Panc1 (cell line): ENCODE results near the gene RGS9BP. TPM values are rescaled to one million over a fixed set of nuclear protein-coding genes. Genes with fewer than 3 reads are reported as not detected.

Experiments used
- ATAC-seq: fragments of 200-7000 bp; cut with Tn5 transposase; 2 replicates; pipeline ENCODE4 v1.9.1; 2020; ENCODE audit warnings: mild to moderate bottlenecking, moderate library complexity
- Bru-seq: library from RNA; stranded (reverse); fragments of 400-500 nt; gene quantifications from one replicate; lab custom pipeline; 2021; lab: Mats Ljungman, UMichigan
- BruChase-seq, 2 experiments: library from RNA; stranded (reverse); fragments of 400-500 nt; gene quantifications; one replicate each; lab custom pipeline; 2021; lab: Mats Ljungman, UMichigan
- BruUV-seq: library from RNA; stranded (reverse); fragments of 400-500 nt; replicated peaks from 2 replicates; lab custom pipeline; 2021; lab: Mats Ljungman, UMichigan
- CTCF ChIA-PET: fragments of 300-600 bp; sonication (Branson Sonifier 250); formaldehyde crosslinking; loops from one replicate; lab custom pipeline; 2022; ENCODE audit warnings: antibody characterized with exemption; lab: Charles Lee
- POLR2A ChIA-PET: fragments of 300-600 bp; sonication (Branson Sonifier 250); formaldehyde crosslinking; loops from one replicate; lab custom pipeline; 2022; ENCODE audit warnings: antibody characterized with exemption; lab: Charles Lee
- DNase-seq: peaks from one replicate; pipeline ENCODE4 v3.0.0-alpha.2; 2010; ENCODE audit warnings: low read depth, low spot score
- H3K27ac ChIP-seq: 2 replicates; pipeline ENCODE4 v1.5.1; 2011; ENCODE audit warnings: mild to moderate bottlenecking, low read length, inconsistent platforms
- H3K27me3 ChIP-seq: fragments of 200-500 bp; sonication (Bioruptor generic); 2 replicates; pipeline ENCODE4 v1.6.0; 2014; ENCODE audit warnings: low read length, inconsistent platforms; ENCODE audit not compliant: control insufficient read depth, insufficient read depth
- H3K36me3 ChIP-seq: fragments of 200-500 bp; sonication (Bioruptor generic); 2 replicates; pipeline ENCODE4 v1.5.1; 2014; ENCODE audit warnings: inconsistent platforms, mild to moderate bottlenecking, low read length, moderate library complexity; ENCODE audit not compliant: control insufficient read depth, insufficient read depth
- H3K4me1 ChIP-seq: 2 replicates; pipeline ENCODE4 v1.5.1; 2011; ENCODE audit warnings: inconsistent platforms, mild to moderate bottlenecking, low read length, moderate library complexity; ENCODE audit not compliant: control insufficient read depth, insufficient read depth
- H3K4me3 ChIP-seq, 2 experiments: 2 replicates each; pipeline ENCODE4 v1.5.1; 2011 to 2012; ENCODE audit warnings: low read depth in 2 of 2, low read length in 2 of 2, mild to moderate bottlenecking in 2 of 2, inconsistent platforms in 1 of 2, moderate library complexity in 1 of 2
- H3K9me3 ChIP-seq: fragments of 200-500 bp; sonication (Bioruptor generic); 2 replicates; pipeline ENCODE4 v1.5.1; 2014; ENCODE audit warnings: low read depth, mild to moderate bottlenecking, inconsistent platforms, low read length, moderate library complexity; ENCODE audit not compliant: control insufficient read depth, insufficient read depth
- POLR2AphosphoS5 ChIP-seq: IDR thresholded peaks from 2 replicates; pipeline ENCODE4 v1.6.1; 2012; ENCODE audit warnings: mild to moderate bottlenecking, low read depth, low read length, moderate library complexity
- SIN3A ChIP-seq: IDR thresholded peaks from 2 replicates; pipeline ENCODE4 v1.6.1; 2012; ENCODE audit warnings: low read depth, mild to moderate bottlenecking, low read length, moderate library complexity, borderline replicate concordance; ENCODE audit not compliant: insufficient read depth
- TCF7L2 ChIP-seq: IDR thresholded peaks from 2 replicates; pipeline ENCODE4 v1.6.1; 2011; ENCODE audit warnings: mild to moderate bottlenecking, low read depth, low read length, inconsistent platforms
- in situ Hi-C: cut with HindIII; loops from 2 replicates; pipeline ENCODE4 v1.10.0; 2016; ENCODE audit warnings: low sequenced_read_pairs, low pct_unique_long_range_greater_than_20kb
- intact Hi-C: fragments of 100-400 bp; cut with micrococcal nuclease; formaldehyde crosslinking; loops from one replicate; pipeline ENCODE4 v1.10.0; 2022; ENCODE audit not compliant: unreplicated experiment
- long read RNA-seq: library from polyadenylated mRNA; unstranded; transcript quantifications from one replicate; pipeline ENCODE4 v2.0.0, GENCODE V29; 2021; ENCODE audit not compliant: unreplicated experiment
- polyA plus RNA-seq: library from polyadenylated mRNA; unstranded; fragments of >200 nt; gene quantifications from one replicate; pipeline ENCODE4 v1.2.1, GENCODE V29; 2012; ENCODE audit warnings: missing spikeins; ENCODE audit not compliant: insufficient read length
- total RNA-seq: library from RNA; stranded (reverse); gene quantifications from one replicate; pipeline ENCODE4 v1.2.1, GENCODE V29; 2021; ENCODE audit not compliant: unreplicated experiment
- TF ChIP-seq, protein P1 (sequence below), 2 experiments: IDR thresholded peaks; 2 replicates each; pipeline ENCODE4 v1.6.1; 2011 to 2012; ENCODE audit warnings: low read depth in 2 of 2, control low read depth in 1 of 2, low read length in 1 of 2, mild to moderate bottlenecking in 1 of 2, moderate library complexity in 1 of 2; ENCODE audit not compliant: insufficient read depth in 1 of 2
- TF ChIP-seq, protein P2 (sequence below): fragments of 450-650 bp; IDR thresholded peaks from 2 replicates; pipeline ENCODE4 v1.5.1; 2017; ENCODE audit warnings: mild to moderate bottlenecking

The RGS9BP gene, protein sequence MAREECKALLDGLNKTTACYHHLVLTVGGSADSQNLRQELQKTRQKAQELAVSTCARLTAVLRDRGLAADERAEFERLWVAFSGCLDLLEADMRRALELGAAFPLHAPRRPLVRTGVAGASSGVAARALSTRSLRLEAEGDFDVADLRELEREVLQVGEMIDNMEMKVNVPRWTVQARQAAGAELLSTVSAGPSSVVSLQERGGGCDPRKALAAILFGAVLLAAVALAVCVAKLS
- total RNA-seq (1.3 TPM), Bru-seq, nascent RNA (percentile 36 among the genes with signal in this experiment), BruChase-seq, experiment 1, labeled RNA remaining after a 2-hour chase (percentile 51 among the genes with signal in this experiment), BruChase-seq, experiment 2, labeled RNA remaining after a 6-hour chase (percentile 50 among the genes with signal in this experiment)
- 0.63 TPM for polyA plus RNA-seq
- long read RNA-seq = 0 reads

DNA sequence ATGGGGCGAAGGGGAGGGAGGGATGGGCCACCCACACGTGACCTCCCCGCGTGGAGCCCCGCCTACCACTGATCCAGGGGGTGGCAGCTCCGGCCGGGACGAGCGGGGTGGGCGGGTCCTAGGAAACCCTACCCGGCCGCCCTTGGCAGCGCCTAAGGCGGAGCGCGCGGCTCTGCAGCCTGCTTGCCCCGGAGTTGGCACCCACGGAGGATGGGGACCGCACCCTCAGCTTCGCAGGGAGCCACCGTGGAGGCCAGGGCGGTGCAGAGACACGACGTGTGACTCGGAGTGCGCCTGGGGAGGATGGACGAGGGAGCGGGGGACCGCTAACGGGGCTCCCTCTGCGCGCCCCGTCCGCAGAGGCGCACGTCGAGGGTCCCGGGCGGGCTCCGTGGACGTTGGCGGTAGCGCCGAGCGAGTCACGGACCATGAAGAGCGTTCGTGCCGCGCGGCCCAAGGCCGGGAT is at the start of gene RGS9BP:
Gene RGS9BP, plus strand, starts transcription at position 129 of the 466 bp plus-strand sequence. CDS start 416 bp downstream, outside the sequence.
- peaks cover 11% of the 10 kb centered on the region; the same call in 1 of the 2 replicates for H3K4me1 ChIP-seq
- POLR2A ChIA-PET = no interaction called here
- peak within 1 kb of the TSS; percentile 81 for H3K27ac ChIP-seq
- intact Hi-C loops (no loop called here), in situ Hi-C loops (no loop called here)
- H3K36me3 ChIP-seq = no peaks in the 10 kb centered on the region
- peak within 1 kb of the TSS; percentile 75 to 95 for H3K4me3 ChIP-seq
- CTCF ChIA-PET = interaction anchor here (0.6 kb wide), 1 partner anchor 181 kb away, joined by 3 read pairs; no protein-coding TSS in a partner anchor
- DNase-seq = no peak
- ATAC-seq = peak; percentile 87
- H3K9me3 ChIP-seq = no peaks in the 10 kb centered on the region
- H3K27me3 ChIP-seq = no peaks in the 10 kb centered on the region
- no peak for TF ChIP-seq TCF7L2
- no TSS peak for BruUV-seq

DNA sequence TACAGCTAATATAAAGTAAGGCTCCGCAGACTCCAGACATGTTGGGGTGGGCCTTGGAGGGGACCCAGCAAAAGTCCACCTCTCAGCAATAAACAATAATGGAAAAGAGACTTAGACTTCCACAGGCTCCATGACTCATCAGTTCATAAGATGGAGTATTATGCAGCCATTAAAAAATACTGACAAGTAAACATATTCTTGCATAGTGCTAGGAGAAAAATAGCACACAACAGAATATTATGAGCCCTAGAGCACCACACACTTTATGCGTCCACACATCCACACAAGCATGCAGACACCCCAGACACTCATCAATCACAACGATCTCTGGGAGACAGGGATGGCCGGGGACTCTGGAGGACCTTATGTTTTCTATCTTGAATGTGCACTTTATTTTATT is 48.7 kb upstream of the RGS9BP start:
- Histone ChIP-seq H3K9me3 (no peaks in the 10 kb centered on the region), H3K4me3 (no peak overlapping the region), H3K27ac (no peak overlapping the region), H3K36me3 (no peaks in the 10 kb centered on the region; the same call in 1 of the 2 replicates), H3K27me3 (no peaks in the 10 kb centered on the region), H3K4me1 (no peaks in the 10 kb centered on the region)
- ChIA-PET CTCF (no interaction called here), POLR2A (no interaction called here)
- in situ Hi-C loops = no loop called here
- ATAC-seq (no peak), DNase-seq (no peak)
- no TSS peak for BruUV-seq
- intact Hi-C loops = no loop called here
- TF ChIP-seq, protein P1, sequence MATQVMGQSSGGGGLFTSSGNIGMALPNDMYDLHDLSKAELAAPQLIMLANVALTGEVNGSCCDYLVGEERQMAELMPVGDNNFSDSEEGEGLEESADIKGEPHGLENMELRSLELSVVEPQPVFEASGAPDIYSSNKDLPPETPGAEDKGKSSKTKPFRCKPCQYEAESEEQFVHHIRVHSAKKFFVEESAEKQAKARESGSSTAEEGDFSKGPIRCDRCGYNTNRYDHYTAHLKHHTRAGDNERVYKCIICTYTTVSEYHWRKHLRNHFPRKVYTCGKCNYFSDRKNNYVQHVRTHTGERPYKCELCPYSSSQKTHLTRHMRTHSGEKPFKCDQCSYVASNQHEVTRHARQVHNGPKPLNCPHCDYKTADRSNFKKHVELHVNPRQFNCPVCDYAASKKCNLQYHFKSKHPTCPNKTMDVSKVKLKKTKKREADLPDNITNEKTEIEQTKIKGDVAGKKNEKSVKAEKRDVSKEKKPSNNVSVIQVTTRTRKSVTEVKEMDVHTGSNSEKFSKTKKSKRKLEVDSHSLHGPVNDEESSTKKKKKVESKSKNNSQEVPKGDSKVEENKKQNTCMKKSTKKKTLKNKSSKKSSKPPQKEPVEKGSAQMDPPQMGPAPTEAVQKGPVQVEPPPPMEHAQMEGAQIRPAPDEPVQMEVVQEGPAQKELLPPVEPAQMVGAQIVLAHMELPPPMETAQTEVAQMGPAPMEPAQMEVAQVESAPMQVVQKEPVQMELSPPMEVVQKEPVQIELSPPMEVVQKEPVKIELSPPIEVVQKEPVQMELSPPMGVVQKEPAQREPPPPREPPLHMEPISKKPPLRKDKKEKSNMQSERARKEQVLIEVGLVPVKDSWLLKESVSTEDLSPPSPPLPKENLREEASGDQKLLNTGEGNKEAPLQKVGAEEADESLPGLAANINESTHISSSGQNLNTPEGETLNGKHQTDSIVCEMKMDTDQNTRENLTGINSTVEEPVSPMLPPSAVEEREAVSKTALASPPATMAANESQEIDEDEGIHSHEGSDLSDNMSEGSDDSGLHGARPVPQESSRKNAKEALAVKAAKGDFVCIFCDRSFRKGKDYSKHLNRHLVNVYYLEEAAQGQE (IDR thresholded peaks at IDR 0.05; ENCODE audit: insufficient read depth in 1 of 2, low read depth in 2 of 2, low read length in 1 of 2) = no peak
- TF ChIP-seq, protein P2, sequence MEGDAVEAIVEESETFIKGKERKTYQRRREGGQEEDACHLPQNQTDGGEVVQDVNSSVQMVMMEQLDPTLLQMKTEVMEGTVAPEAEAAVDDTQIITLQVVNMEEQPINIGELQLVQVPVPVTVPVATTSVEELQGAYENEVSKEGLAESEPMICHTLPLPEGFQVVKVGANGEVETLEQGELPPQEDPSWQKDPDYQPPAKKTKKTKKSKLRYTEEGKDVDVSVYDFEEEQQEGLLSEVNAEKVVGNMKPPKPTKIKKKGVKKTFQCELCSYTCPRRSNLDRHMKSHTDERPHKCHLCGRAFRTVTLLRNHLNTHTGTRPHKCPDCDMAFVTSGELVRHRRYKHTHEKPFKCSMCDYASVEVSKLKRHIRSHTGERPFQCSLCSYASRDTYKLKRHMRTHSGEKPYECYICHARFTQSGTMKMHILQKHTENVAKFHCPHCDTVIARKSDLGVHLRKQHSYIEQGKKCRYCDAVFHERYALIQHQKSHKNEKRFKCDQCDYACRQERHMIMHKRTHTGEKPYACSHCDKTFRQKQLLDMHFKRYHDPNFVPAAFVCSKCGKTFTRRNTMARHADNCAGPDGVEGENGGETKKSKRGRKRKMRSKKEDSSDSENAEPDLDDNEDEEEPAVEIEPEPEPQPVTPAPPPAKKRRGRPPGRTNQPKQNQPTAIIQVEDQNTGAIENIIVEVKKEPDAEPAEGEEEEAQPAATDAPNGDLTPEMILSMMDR = no peak

DNA sequence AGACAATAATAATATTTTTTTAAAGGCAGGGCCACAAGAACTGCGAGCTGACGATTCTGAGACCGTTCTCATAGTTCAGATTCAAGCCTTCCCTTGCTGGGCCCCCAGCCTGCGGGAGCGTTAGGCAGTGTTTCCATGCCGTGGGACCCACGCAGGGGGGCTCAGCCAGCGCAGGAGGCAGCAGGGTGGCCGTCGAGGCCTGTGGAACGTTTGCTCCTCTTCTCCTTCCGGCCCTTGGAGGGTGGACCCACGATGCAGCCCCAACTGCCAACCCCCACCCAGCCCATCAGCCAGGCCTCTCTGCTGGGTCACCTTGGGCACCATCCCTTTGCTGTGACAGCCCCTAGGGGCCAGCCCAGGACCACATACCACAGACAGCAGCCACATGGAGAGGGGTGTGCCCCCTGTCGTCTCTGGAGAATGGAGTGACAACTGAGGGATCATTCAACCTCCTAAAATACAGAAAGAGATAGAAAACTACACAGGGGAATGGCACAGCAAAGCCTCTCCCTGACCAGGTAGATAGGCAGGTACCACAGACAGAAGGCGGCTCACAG is 47.9 kb upstream of the RGS9BP start:
- in situ Hi-C loops = no loop called here
- ATAC-seq = no peak
- no TSS peak for BruUV-seq
- Histone ChIP-seq H3K4me1 (no peaks in the 10 kb centered on the region), H3K27me3 (no peaks in the 10 kb centered on the region), H3K4me3 (no peak overlapping the region), H3K9me3 (no peaks in the 10 kb centered on the region), H3K36me3 (no peaks in the 10 kb centered on the region; the same call in 1 of the 2 replicates), H3K27ac (no peak overlapping the region)
- intact Hi-C loops = no loop called here
- DNase-seq = no peak
- CTCF ChIA-PET = no interaction called here
- POLR2A ChIA-PET = no interaction called here
- TF ChIP-seq, protein P2 = no peak
- TF ChIP-seq TCF7L2 (no peak), SIN3A (no peak), POLR2AphosphoS5 (no peak)
- TF ChIP-seq, protein P1 (IDR thresholded peaks at IDR 0.05; ENCODE audit: insufficient read depth in 1 of 2, low read depth in 2 of 2, low read length in 1 of 2) = no peak
